CD14-positive monocyte (primary cell): ENCODE measurements around the gene C1orf216. TPM values are rescaled to one million over a fixed set of nuclear protein-coding genes. Genes with fewer than 3 reads are reported as not detected.
A peak's percentile ranks its signal among the peaks of the same experiment; 100 is the strongest.

Experiments used
- DNase-seq, 3 donors: peaks; one replicate each; pipeline ENCODE4 v3.0.0-alpha.2; 2011 to 2022
- H2AFZ ChIP-seq: 2 replicates; pipeline ENCODE4 v1.6.0; 2012; ENCODE audit warnings: mild to moderate bottlenecking, low read depth, low read length, inconsistent platforms; ENCODE audit not compliant: insufficient read depth, poor library complexity, severe bottlenecking
- H3K27ac ChIP-seq, 2 donors: 1 replicate in 1 of 2; 2 replicates in 1 of 2; pipeline ENCODE4 v1.5.1; 2012 to 2013; ENCODE audit warnings: low read length in 2 of 2, control low read depth in 1 of 2, inconsistent platforms in 1 of 2, low read depth in 1 of 2, mild to moderate bottlenecking in 1 of 2
- H3K27me3 ChIP-seq, 2 donors: one replicate each; pipeline versions ENCODE4 v1.6.0 to v1.6.1; 2011 to 2013; ENCODE audit warnings: low read length in 2 of 2; ENCODE audit not compliant: control insufficient read depth in 2 of 2, insufficient read depth in 2 of 2
- H3K36me3 ChIP-seq, 2 donors: replicated peaks in 1 of 2; 1 replicate in 1 of 2; 2 replicates in 1 of 2; pipeline versions ENCODE4 v1.5.1 to v1.6.1; 2012 to 2013; ENCODE audit warnings: low read length in 2 of 2, control low read depth in 1 of 2, inconsistent platforms in 1 of 2, mild to moderate bottlenecking in 1 of 2; ENCODE audit not compliant: insufficient read depth in 2 of 2, control insufficient read depth in 1 of 2
- H3K4me1 ChIP-seq, 2 donors: 1 replicate in 1 of 2; 2 replicates in 1 of 2; pipeline versions ENCODE4 v1.5.1 to v1.6.1; 2012 to 2013; ENCODE audit warnings: low read length in 2 of 2, control low read depth in 1 of 2, inconsistent platforms in 1 of 2, mild to moderate bottlenecking in 1 of 2, moderate library complexity in 1 of 2; ENCODE audit not compliant: insufficient read depth in 2 of 2, control insufficient read depth in 1 of 2
- H3K4me2 ChIP-seq: replicated peaks from 2 replicates; pipeline ENCODE3; 2012; ENCODE audit warnings: low read length, moderate library complexity, mild to moderate bottlenecking; ENCODE audit not compliant: poor library complexity, severe bottlenecking; ENCODE audit errors: extremely low read depth
- H3K4me3 ChIP-seq, 3 experiments: fragments of 200-600 bp in 1 of 3; sonication (generic) in 1 of 3; replicated peaks in 1 of 3; 1 replicate in 2 of 3; 2 replicates in 1 of 3; pipeline ENCODE4 v1.5.1; 2011 to 2013; ENCODE audit warnings: low read length in 3 of 3, mild to moderate bottlenecking in 3 of 3, control low read depth in 2 of 3, low read depth in 2 of 3, inconsistent platforms in 1 of 3, moderate library complexity in 1 of 3
- H3K79me2 ChIP-seq: 2 replicates; pipeline ENCODE4 v1.6.0; 2012; ENCODE audit warnings: mild to moderate bottlenecking, control low read depth, inconsistent platforms, low read length, moderate library complexity; ENCODE audit not compliant: insufficient read depth
- H3K9ac ChIP-seq: 2 replicates; pipeline ENCODE4 v1.6.0; 2017; ENCODE audit warnings: low read length, mild to moderate bottlenecking; ENCODE audit not compliant: insufficient read depth, poor library complexity, severe bottlenecking
- H3K9me3 ChIP-seq, 2 donors: replicated peaks in 1 of 2; 1 replicate in 1 of 2; 2 replicates in 1 of 2; pipeline versions ENCODE4 v1.5.1 to v1.6.1; 2012 to 2013; ENCODE audit warnings: low read length in 2 of 2, control low read depth in 1 of 2; ENCODE audit not compliant: control insufficient read depth in 1 of 2, insufficient read depth in 1 of 2
- H4K20me1 ChIP-seq: 2 replicates; pipeline ENCODE4 v1.6.0; 2012; ENCODE audit warnings: mild to moderate bottlenecking, low read length, control low read depth, moderate library complexity; ENCODE audit not compliant: insufficient read depth
- H3K27ac Mint-ChIP-seq, 7 donors: one replicate each; pipeline ENCODE4 v1.8.0; 2020; ENCODE audit warnings: mild to moderate bottlenecking in 7 of 7, mixed read lengths in 7 of 7, moderate library complexity in 6 of 7, inconsistent platforms in 2 of 7
- H3K27me3 Mint-ChIP-seq, 3 donors: one replicate each; pipeline ENCODE4 v1.8.0; 2021 to 2022; ENCODE audit warnings: low read depth in 3 of 3, mild to moderate bottlenecking in 3 of 3, mixed read lengths in 3 of 3, moderate library complexity in 3 of 3, inconsistent platforms in 1 of 3
- H3K36me3 Mint-ChIP-seq, 2 donors: one replicate each; pipeline ENCODE4 v1.8.0; 2020; ENCODE audit warnings: mixed read lengths in 2 of 2, inconsistent platforms in 1 of 2, mild to moderate bottlenecking in 1 of 2
- H3K4me1 Mint-ChIP-seq: one replicate; pipeline ENCODE4 v1.8.0; 2020; ENCODE audit warnings: mild to moderate bottlenecking, mixed read lengths
- H3K4me3 Mint-ChIP-seq, 2 donors: one replicate each; pipeline ENCODE4 v1.8.0; 2020; ENCODE audit warnings: mild to moderate bottlenecking in 2 of 2, mixed read lengths in 2 of 2, moderate library complexity in 1 of 2
- H3K9me3 Mint-ChIP-seq, 7 donors: one replicate each; pipeline ENCODE4 v1.8.0; 2020 to 2022; ENCODE audit warnings: mixed read lengths in 7 of 7, mild to moderate bottlenecking in 6 of 7, moderate library complexity in 6 of 7, inconsistent platforms in 2 of 7
- WGBS: methylation state at CpG from one replicate; pipeline ENCODE4 v1.1.5; 2013; ENCODE audit warnings: missing lambda C conversion rate; ENCODE audit not compliant: insufficient coverage; 5-methylcytosine and 5-hydroxymethylcytosine counted together
- intact Hi-C, 2 donors: fragments of 100-400 bp; cut with micrococcal nuclease; formaldehyde crosslinking; loops; one replicate each; pipeline versions ENCODE4 v1.15.0 to v1.15.1; 2023
- polyA plus RNA-seq, 3 donors: library from polyadenylated mRNA; depleted of rRNA in 1 of 3; unstranded in 2 of 3; stranded (reverse) in 1 of 3; fragments of 300-500 nt in 2 of 3; fragments of >200 nt in 1 of 3; fragmentation: Illumina TruSeq in 2 of 3; gene quantifications; 1 replicate in 2 of 3; 2 replicates in 1 of 3; pipeline ENCODE4 v1.2.3, GENCODE V29; 2012 to 2021
- TF ChIP-seq, protein P1 (sequence below): fragments of 200-600 bp; IDR thresholded peaks from one replicate; pipeline ENCODE4 v1.8.0; 2022; ENCODE audit warnings: antibody characterized with exemption, mild to moderate bottlenecking

The C1orf216 gene
- polyA plus RNA-seq, 3 donors = 7.7 to 12.3 (median 8.9) TPM

DNA sequence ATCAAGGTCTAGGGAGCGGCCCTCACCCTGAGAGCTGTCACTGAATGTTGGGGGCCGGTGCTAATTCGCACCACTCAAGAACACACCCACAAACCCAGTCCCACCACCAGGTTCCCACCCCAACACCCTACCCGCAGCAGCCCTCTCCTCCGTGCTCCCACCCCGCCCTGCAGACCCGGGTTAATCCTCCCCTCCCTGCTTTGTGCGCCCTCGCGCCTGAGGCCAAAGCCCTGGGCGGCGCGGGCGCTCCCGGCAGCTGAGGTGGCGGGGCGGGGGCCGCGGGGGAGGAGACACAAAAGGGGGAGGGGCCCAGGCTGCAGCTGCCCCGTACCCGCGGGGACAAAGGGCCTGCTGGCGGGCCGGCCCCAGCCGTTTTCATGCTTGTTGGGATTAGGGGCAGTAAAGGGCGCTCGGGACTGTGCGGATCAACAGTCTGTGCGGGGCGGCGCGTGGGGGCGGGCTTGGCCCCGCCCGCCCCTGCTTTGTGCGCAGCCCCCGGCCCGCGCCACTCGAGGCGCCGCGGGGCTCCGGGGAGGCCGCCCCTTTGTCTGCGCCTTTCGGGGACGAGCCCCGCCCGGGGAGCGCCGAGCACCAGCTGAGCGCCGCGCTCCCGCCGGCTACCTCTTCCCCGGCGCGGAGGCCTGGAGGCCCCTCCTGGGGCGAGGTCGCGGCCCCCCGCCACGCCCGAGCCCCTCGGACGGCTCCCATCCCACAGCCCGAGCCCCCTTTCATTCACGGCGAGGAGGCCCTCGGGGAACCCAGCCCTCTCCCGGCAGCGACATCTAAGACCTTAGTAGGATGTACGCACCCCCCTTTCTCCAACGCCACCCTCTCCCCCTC lies 10.9 kb downstream of the C1orf216 start:
- Mint-ChIP-seq H3K36me3 (peaks cover 9 to 14% of the 10 kb centered on the region in 2 donors), H3K27ac (no peak overlapping the region), H3K4me3 (peak overlapping the region; percentile 61 to 82), H3K27me3 (peaks cover 53 to 64% (median 58%) of the 10 kb centered on the region in 3 donors), H3K4me1 (peaks cover 16% of the 10 kb centered on the region), H3K9me3 (peaks cover 0 to 12% (median 5%) of the 10 kb centered on the region in 7 donors)
- Histone ChIP-seq H3K36me3 (no peaks in the 10 kb centered on the region), H3K79me2 (no peaks in the 10 kb centered on the region), H3K4me2 (peak overlapping the region; percentile 65), H3K9ac (peak overlapping the region; percentile 15), H2AFZ (peak overlapping the region; percentile 35), H3K4me1 (peaks cover 4 to 17% of the 10 kb centered on the region in 2 donors), H3K27me3 (peaks cover 31 to 50% of the 10 kb centered on the region in 2 donors), H3K9me3 (peaks cover 0 to 11% of the 10 kb centered on the region in 2 donors), H3K4me3 (peak overlapping the region in 1 of 3 experiments; percentile 47), H3K27ac (no peak overlapping the region), H4K20me1 (no peaks in the 10 kb centered on the region)
- DNase-seq = no peak
- intact Hi-C loops = no loop called here
- TF ChIP-seq, protein P1, sequence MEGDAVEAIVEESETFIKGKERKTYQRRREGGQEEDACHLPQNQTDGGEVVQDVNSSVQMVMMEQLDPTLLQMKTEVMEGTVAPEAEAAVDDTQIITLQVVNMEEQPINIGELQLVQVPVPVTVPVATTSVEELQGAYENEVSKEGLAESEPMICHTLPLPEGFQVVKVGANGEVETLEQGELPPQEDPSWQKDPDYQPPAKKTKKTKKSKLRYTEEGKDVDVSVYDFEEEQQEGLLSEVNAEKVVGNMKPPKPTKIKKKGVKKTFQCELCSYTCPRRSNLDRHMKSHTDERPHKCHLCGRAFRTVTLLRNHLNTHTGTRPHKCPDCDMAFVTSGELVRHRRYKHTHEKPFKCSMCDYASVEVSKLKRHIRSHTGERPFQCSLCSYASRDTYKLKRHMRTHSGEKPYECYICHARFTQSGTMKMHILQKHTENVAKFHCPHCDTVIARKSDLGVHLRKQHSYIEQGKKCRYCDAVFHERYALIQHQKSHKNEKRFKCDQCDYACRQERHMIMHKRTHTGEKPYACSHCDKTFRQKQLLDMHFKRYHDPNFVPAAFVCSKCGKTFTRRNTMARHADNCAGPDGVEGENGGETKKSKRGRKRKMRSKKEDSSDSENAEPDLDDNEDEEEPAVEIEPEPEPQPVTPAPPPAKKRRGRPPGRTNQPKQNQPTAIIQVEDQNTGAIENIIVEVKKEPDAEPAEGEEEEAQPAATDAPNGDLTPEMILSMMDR = no peak
- WGBS = under 1% methylated on average over 71 of the region's 76 CpGs

DNA sequence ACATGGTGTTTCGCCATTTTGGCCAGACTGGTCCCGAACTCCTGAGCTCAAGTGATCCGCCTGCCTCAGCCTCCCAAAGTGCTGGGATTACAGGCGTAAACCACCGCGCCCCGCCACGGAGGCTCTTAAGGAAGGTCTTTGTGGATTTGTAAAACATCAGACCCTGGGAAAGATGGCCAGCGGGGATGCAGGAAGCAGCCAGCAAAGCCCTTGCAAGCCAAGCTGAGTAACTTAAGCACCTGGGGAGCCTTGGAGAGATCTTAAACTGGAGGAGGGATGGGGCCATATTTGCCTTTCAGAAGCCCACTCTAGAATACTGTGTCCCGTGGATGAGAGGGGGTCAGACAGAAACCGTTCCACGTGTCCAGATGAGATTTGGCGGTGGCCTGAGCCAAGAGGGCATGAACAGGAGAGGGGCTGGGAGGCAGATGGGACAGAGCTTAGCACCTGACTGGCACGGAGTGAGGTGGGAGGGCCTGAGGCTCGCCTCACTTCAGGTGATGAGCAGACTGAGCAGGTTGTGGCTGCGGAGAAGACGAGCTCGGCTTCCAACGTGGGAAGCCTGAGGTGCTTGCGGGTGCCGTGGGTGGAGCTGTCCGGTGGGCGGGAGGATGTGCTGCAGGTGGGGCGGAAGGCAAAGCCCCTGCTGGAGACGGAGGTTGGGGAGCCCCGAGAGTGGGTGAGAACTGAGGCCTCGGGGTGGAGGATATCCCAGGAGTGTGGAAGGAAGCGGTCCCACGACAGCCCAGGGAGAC lies 11.7 kb downstream of the C1orf216 start:
- Histone ChIP-seq H3K9me3 (peaks cover 0 to 11% of the 10 kb centered on the region in 2 donors), H3K36me3 (no peaks in the 10 kb centered on the region), H3K4me2 (peak overlapping the region; percentile 65), H2AFZ (peak overlapping the region; percentile 35), H4K20me1 (no peaks in the 10 kb centered on the region), H3K79me2 (no peaks in the 10 kb centered on the region), H3K27ac (no peak overlapping the region), H3K9ac (no peak overlapping the region), H3K4me1 (peaks cover 4 to 17% of the 10 kb centered on the region in 2 donors), H3K4me3 (peak overlapping the region in 1 of 3 experiments; percentile 47), H3K27me3 (peaks cover 36 to 55% of the 10 kb centered on the region in 2 donors)
- Mint-ChIP-seq H3K4me1 (peaks cover 16% of the 10 kb centered on the region), H3K4me3 (peak overlapping the region; percentile 55 to 82), H3K27me3 (peaks cover 59 to 71% (median 64%) of the 10 kb centered on the region in 3 donors), H3K36me3 (peaks cover 9 to 14% of the 10 kb centered on the region in 2 donors), H3K27ac (peak overlapping the region in 1 of 7 donors; percentile 73), H3K9me3 (peaks cover 0 to 16% (median 5%) of the 10 kb centered on the region in 7 donors)
- DNase-seq = no peak
- WGBS = 49% methylated on average over 21 of the region's 29 CpGs
- intact Hi-C loops = no loop called here
- TF ChIP-seq, protein P1 = no peak
